Gastroesophageal sphincter (tissue), 4 donors: Measurements from ENCODE around the gene BTK. TPM values are rescaled to one million over a fixed set of nuclear protein-coding genes. Genes with fewer than 3 reads are reported as not detected.

Source experiments
- ATAC-seq: fragments of 150-250 bp; one replicate; pipeline ENCODE4 v1.9.1; 2016; ENCODE audit warnings: mild to moderate bottlenecking, moderate library complexity
- H3K27ac ChIP-seq, 4 donors: fragments of 200-600 bp; sonication (generic) in 3 of 4; 1 replicate in 3 of 4; 2 replicates in 1 of 4; pipeline ENCODE4 v1.5.1; 2016 to 2019
- H3K27me3 ChIP-seq: fragments of 200-600 bp; sonication (generic); one replicate; pipeline ENCODE4 v1.5.1; 2019
- H3K36me3 ChIP-seq, 2 donors: fragments of 200-600 bp; sonication (generic); one replicate each; pipeline ENCODE4 v1.5.1; 2019; ENCODE audit warnings: control low read depth in 1 of 2
- H3K4me1 ChIP-seq, 3 donors: fragments of 200-600 bp; sonication (generic); 1 replicate in 2 of 3; 2 replicates in 1 of 3; pipeline ENCODE4 v1.5.1; 2016 to 2019; ENCODE audit warnings: control low read depth in 2 of 3
- H3K4me3 ChIP-seq, 2 donors: fragments of 200-600 bp; sonication (generic); one replicate each; pipeline ENCODE4 v1.5.1; 2019; ENCODE audit warnings: mild to moderate bottlenecking in 1 of 2, moderate library complexity in 1 of 2
- H3K9me3 ChIP-seq, 3 donors: fragments of 200-600 bp; sonication (generic); one replicate each; pipeline ENCODE4 v1.5.1; 2017 to 2019; ENCODE audit warnings: control low read depth in 2 of 3
- CTCF ChIP-seq, 4 experiments: fragments of 200-600 bp in 2 of 4; fragments of 450-650 bp in 2 of 4; sonication (generic) in 1 of 4; IDR thresholded peaks; one replicate each; pipeline ENCODE4 v1.5.1; 2017 to 2019; ENCODE audit warnings: antibody characterized with exemption in 4 of 4, mild to moderate bottlenecking in 2 of 4, moderate library complexity in 2 of 4
- EP300 ChIP-seq: sonication (generic); formaldehyde crosslinking; IDR thresholded peaks from one replicate; pipeline ENCODE4 v1.6.1; 2017; ENCODE audit warnings: antibody characterized with exemption, mild to moderate bottlenecking
- POLR2A ChIP-seq, 2 donors: fragments of 450-650 bp; IDR thresholded peaks; one replicate each; pipeline ENCODE4 v1.6.1; 2017; ENCODE audit warnings: antibody characterized with exemption in 2 of 2, mild to moderate bottlenecking in 2 of 2, moderate library complexity in 1 of 2
- POLR2AphosphoS5 ChIP-seq: sonication (generic); formaldehyde crosslinking; IDR thresholded peaks from one replicate; pipeline ENCODE4 v1.6.1; 2017; ENCODE audit warnings: antibody characterized with exemption
- WGBS, 2 donors: methylation state at CpG; one replicate each; pipeline ENCODE4 v1.1.5; 2018; ENCODE audit warnings: low coverage in 1 of 2; 5-methylcytosine and 5-hydroxymethylcytosine counted together
- total RNA-seq, 4 donors: library from RNA; depleted of rRNA; stranded (reverse); fragments of >200 nt; gene quantifications; one replicate each; pipeline ENCODE4 v1.1.0, GENCODE V29; 2016

The BTK gene
- total RNA-seq, result 10 to 100 TPM in 1 of 4 donors, 1 to 10 TPM in 3; 2.2 to 14.8 (median 4.5) TPM

GRCh38 chrX:101385795-101386541 is at the start of gene BTK:
Gene BTK, minus strand, starts transcription at chrX:101386191. Its CDS starts 10,907 bp downstream, at chrX:101375284.
- H3K27ac ChIP-seq, result no peak within 1 kb of the TSS
- TF ChIP-seq CTCF (IDR thresholded peaks at IDR 0.05) (no peak), POLR2A (IDR thresholded peaks at IDR 0.05) (no peak), POLR2AphosphoS5 (no peak), EP300 (no peak)
- ATAC-seq, result no peak
- peak within 1 kb of the TSS in 1 of 2 donors; percentile 6 for H3K4me3 ChIP-seq
- no peaks in the 10 kb centered on the region for H3K9me3 ChIP-seq
- WGBS, 2 donors, result 69 to 80% methylated on average over 1 to 7 of the region's 9 CpGs
- no peaks in the 10 kb centered on the region for H3K27me3 ChIP-seq
- H3K4me1 ChIP-seq, result no peaks in the 10 kb centered on the region
- H3K36me3 ChIP-seq, result no peaks in the 10 kb centered on the region

- TF ChIP-seq CTCF (IDR thresholded peaks at IDR 0.05) (no peak), EP300 (no peak), POLR2AphosphoS5 (no peak), POLR2A (IDR thresholded peaks at IDR 0.05) (no peak)
- no peaks in the 10 kb centered on the region for H3K9me3 ChIP-seq
Observed at GRCh38 chrX:101430457-101431078, 44.6 kb upstream of the BTK start.

GRCh38 chrX:101429934-101430333 is 43.9 kb upstream of the BTK start:
- Histone ChIP-seq H3K4me1 (no peaks in the 10 kb centered on the region), H3K4me3 (no peak overlapping the region), H3K27me3 (no peaks in the 10 kb centered on the region), H3K27ac (no peak overlapping the region), H3K36me3 (peaks cover 0 to 49% of the 10 kb centered on the region in 2 donors), H3K9me3 (no peaks in the 10 kb centered on the region)
- WGBS, 2 donors, result 88% methylated on average over 1 of the region's 1 CpG; no CpG with 5 or more reads in 1 of the 2 donors
- TF ChIP-seq POLR2A (IDR thresholded peaks at IDR 0.05) (no peak), CTCF (IDR thresholded peaks at IDR 0.05) (no peak), EP300 (no peak), POLR2AphosphoS5 (no peak)
- no peak for ATAC-seq

More at GRCh38 chrX:101430457-101431078, 44.6 kb upstream of the BTK start:
- no peak for ATAC-seq
- WGBS, 2 donors, result 80 to 86% methylated on average over 1 to 2 of the region's 2 CpGs
- Histone ChIP-seq H3K36me3 (peaks cover 0 to 45% of the 10 kb centered on the region in 2 donors), H3K27ac (no peak overlapping the region), H3K4me3 (no peak overlapping the region), H3K4me1 (no peaks in the 10 kb centered on the region), H3K27me3 (no peaks in the 10 kb centered on the region)

- Histone ChIP-seq H3K4me3 (no peak overlapping the region), H3K9me3 (no peaks in the 10 kb centered on the region), H3K27ac (no peak overlapping the region), H3K36me3 (peaks cover 0 to 66% of the 10 kb centered on the region in 2 donors), H3K4me1 (no peaks in the 10 kb centered on the region), H3K27me3 (no peaks in the 10 kb centered on the region)
- WGBS, 2 donors, result 82 to 91% methylated on average over 2 of the region's 2 CpGs
- TF ChIP-seq POLR2AphosphoS5 (no peak), EP300 (no peak), POLR2A (IDR thresholded peaks at IDR 0.05) (no peak), CTCF (IDR thresholded peaks at IDR 0.05) (no peak)
- ATAC-seq, result no peak
Observed at GRCh38 chrX:101427954-101428353, 42.0 kb upstream of the BTK start.
